Keratinocyte (primary cell): ENCODE results near the gene SNCB. TPM values are rescaled to one million over a fixed set of nuclear protein-coding genes. Genes with fewer than 3 reads are reported as not detected.

Experiments used
- DNase-seq: peaks from one replicate; pipeline ENCODE4 v3.0.0-alpha.2; 2011; ENCODE audit warnings: low read depth, missing footprints, low spot score
- FAIRE-seq: peaks from 2 replicates; lab custom pipeline; 2011; peaks lifted over from hg19 to GRCh38; lab: Jason Lieb, UNC
- H2AFZ ChIP-seq: 2 replicates; pipeline ENCODE4 v1.6.0; 2012; ENCODE audit warnings: low read length, control low read depth, inconsistent platforms; ENCODE audit not compliant: control insufficient read depth
- H3K27ac ChIP-seq: 2 replicates; pipeline ENCODE4 v1.5.1; 2011; ENCODE audit warnings: low read length; ENCODE audit not compliant: control insufficient read depth, insufficient read depth
- H3K27me3 ChIP-seq: 3 replicates; pipeline ENCODE4 v1.6.0; 2011; ENCODE audit warnings: low read length; ENCODE audit not compliant: control insufficient read depth, insufficient read depth; ENCODE audit errors: extremely low read depth
- H3K36me3 ChIP-seq, 2 experiments: 2 replicates in 1 of 2; 3 replicates in 1 of 2; pipeline ENCODE4 v1.5.1; 2011; ENCODE audit warnings: low read length in 2 of 2, mild to moderate bottlenecking in 1 of 2; ENCODE audit not compliant: control insufficient read depth in 2 of 2, insufficient read depth in 2 of 2; ENCODE audit errors: extremely low read depth in 1 of 2
- H3K4me1 ChIP-seq: 3 replicates; pipeline ENCODE4 v1.5.1; 2011; ENCODE audit warnings: low read length; ENCODE audit not compliant: control insufficient read depth, insufficient read depth; ENCODE audit errors: extremely low read depth
- H3K4me2 ChIP-seq: 3 replicates; pipeline ENCODE4 v1.6.0; 2011; ENCODE audit warnings: low read depth, low read length; ENCODE audit not compliant: control insufficient read depth, insufficient read depth; ENCODE audit errors: extremely low read depth
- H3K4me3 ChIP-seq, 3 experiments: fragments of 200-600 bp in 1 of 3; sonication (generic) in 1 of 3; 2 replicates in 2 of 3; 3 replicates in 1 of 3; pipeline ENCODE4 v1.5.1; 2011 to 2016; ENCODE audit warnings: low read length in 3 of 3, mild to moderate bottlenecking in 3 of 3, control low read depth in 2 of 3, inconsistent platforms in 1 of 3, low read depth in 1 of 3, mixed read lengths in 1 of 3, mixed run types in 1 of 3, moderate library complexity in 1 of 3; ENCODE audit not compliant: control insufficient read depth in 2 of 3, insufficient read depth in 2 of 3; ENCODE audit errors: extremely low read depth in 1 of 3
- H3K79me2 ChIP-seq: 2 replicates; pipeline ENCODE4 v1.6.0; 2012; ENCODE audit warnings: low read length; ENCODE audit not compliant: control insufficient read depth, insufficient read depth
- H3K9ac ChIP-seq: 3 replicates; pipeline ENCODE4 v1.6.0; 2011; ENCODE audit warnings: low read length; ENCODE audit not compliant: control insufficient read depth, insufficient read depth; ENCODE audit errors: extremely low read depth
- H3K9me1 ChIP-seq: 3 replicates; pipeline ENCODE4 v1.6.0; 2011; ENCODE audit warnings: low read length; ENCODE audit not compliant: control insufficient read depth, insufficient read depth; ENCODE audit errors: extremely low read depth
- H3K9me3 ChIP-seq: 2 replicates; pipeline ENCODE4 v1.5.1; 2012; ENCODE audit warnings: low read depth, low read length; ENCODE audit not compliant: control insufficient read depth
- H4K20me1 ChIP-seq: 3 replicates; pipeline ENCODE4 v1.6.0; 2011; ENCODE audit warnings: low read length; ENCODE audit not compliant: control insufficient read depth, insufficient read depth; ENCODE audit errors: extremely low read depth
- EZH2 ChIP-seq: IDR thresholded peaks from one replicate; pipeline ENCODE4 v1.6.1; 2012; ENCODE audit warnings: inconsistent platforms, mild to moderate bottlenecking, low read length, moderate library complexity
- dilution Hi-C: fragments of 300-500 bp; cut with MboI; formaldehyde crosslinking; loops from one replicate; pipeline ENCODE4 v1.7.0; 2020; ENCODE audit warnings: low sequenced_read_pairs; ENCODE audit not compliant: extremely low pct_ligation_motif_present
- polyA plus RNA-seq, 5 experiments: library from polyadenylated mRNA; depleted of rRNA in 3 of 5; stranded (reverse) in 3 of 5; stranded (forward) in 1 of 5; unstranded in 1 of 5; fragments of >200 nt; gene quantifications; 1 replicate in 1 of 5; 2 replicates in 3 of 5; 3 replicates in 1 of 5; pipeline versions ENCODE4 v1.2.1 to v1.2.3, GENCODE V29; 2011 to 2012; ENCODE audit warnings: missing spikeins in 2 of 5, low read depth in 1 of 5, low replicate concordance in 1 of 5
- TF ChIP-seq, protein P1 (sequence below), 3 experiments: IDR thresholded peaks in 1 of 3; conservative IDR thresholded peaks in 1 of 3; optimal IDR thresholded peaks in 1 of 3; 2 replicates in 2 of 3; 3 replicates in 1 of 3; pipeline versions ENCODE3 to v1.5.1; 2011; ENCODE audit warnings: low read length in 3 of 3, mild to moderate bottlenecking in 3 of 3, moderate library complexity in 2 of 3, control low read depth in 1 of 3, inconsistent platforms in 1 of 3; ENCODE audit not compliant: insufficient read depth in 2 of 3; ENCODE audit errors: extremely low read depth in 1 of 3

SNCB gene
- polyA plus RNA-seq, 1 donor (not counting 4 experiments of a cell fraction or from before 2014, with no cell fraction given) = 0.69 TPM

DNA sequence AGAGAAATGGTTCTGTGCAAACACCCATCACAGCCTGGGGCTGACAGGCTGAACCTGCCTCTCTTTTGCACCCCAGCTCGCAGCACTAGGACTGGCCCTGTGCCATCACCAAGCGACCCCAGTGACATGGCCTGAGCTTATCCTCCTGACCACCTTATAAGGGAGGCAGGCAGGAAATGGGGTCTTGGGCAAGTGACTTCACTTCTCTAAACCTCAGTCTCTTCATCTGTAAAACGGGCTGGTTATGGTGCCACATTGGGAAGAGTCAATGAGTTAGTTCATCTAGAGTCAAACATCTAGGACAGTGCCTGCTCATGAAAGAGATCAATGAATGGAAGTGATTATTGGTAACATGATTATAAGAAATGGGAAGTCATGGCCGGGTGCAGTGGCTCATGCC lies 6.2 kb downstream of the SNCB start:
- Histone ChIP-seq H3K9me3 (no peaks in the 10 kb centered on the region), H4K20me1 (peaks cover 4% of the 10 kb centered on the region), H3K4me2 (no peak overlapping the region), H3K4me3 (no peak overlapping the region), H3K4me1 (peaks cover 46% of the 10 kb centered on the region), H3K27ac (no peak overlapping the region), H3K9ac (no peak overlapping the region), H3K79me2 (no peaks in the 10 kb centered on the region), H3K27me3 (peaks cover 17% of the 10 kb centered on the region), H2AFZ (no peak overlapping the region), H3K36me3 (no peaks in the 10 kb centered on the region), H3K9me1 (no peaks in the 10 kb centered on the region)
- FAIRE-seq = no peak
- DNase-seq = no peak
- TF ChIP-seq, protein P1, sequence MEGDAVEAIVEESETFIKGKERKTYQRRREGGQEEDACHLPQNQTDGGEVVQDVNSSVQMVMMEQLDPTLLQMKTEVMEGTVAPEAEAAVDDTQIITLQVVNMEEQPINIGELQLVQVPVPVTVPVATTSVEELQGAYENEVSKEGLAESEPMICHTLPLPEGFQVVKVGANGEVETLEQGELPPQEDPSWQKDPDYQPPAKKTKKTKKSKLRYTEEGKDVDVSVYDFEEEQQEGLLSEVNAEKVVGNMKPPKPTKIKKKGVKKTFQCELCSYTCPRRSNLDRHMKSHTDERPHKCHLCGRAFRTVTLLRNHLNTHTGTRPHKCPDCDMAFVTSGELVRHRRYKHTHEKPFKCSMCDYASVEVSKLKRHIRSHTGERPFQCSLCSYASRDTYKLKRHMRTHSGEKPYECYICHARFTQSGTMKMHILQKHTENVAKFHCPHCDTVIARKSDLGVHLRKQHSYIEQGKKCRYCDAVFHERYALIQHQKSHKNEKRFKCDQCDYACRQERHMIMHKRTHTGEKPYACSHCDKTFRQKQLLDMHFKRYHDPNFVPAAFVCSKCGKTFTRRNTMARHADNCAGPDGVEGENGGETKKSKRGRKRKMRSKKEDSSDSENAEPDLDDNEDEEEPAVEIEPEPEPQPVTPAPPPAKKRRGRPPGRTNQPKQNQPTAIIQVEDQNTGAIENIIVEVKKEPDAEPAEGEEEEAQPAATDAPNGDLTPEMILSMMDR (optimal IDR thresholded peaks at IDR 0.05 in 1 of 3, IDR thresholded peaks at IDR 0.05 in 1 of 3, conservative IDR thresholded peaks at IDR 0.05 in 1 of 3; ENCODE audit: extremely low read depth in 1 of 3, insufficient read depth in 2 of 3, low read length in 3 of 3) = no peak
- no peak for TF ChIP-seq EZH2
- dilution Hi-C loops = no loop called here

DNA sequence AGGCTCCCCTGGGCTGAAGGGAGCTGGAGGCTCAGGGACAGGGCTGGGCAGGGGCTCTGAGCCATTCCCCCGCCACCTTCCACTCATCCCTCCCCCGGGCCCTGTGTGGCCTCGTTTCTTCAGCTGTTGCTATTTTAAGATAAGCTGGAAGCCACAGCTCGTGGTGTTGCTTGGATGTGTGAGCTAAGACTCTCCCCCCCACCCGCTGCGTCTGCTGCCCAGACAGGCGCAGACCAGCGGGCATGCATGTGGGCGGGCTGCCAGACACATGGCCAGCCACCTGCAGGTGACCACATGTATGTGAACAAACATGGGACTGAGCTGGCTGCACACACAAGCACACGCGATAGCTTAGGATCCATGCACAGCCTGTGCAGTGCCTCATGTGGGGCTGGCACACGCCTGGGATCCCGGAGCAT lies 8.7 kb downstream of the SNCB start:
- Histone ChIP-seq H3K9me3 (no peaks in the 10 kb centered on the region), H2AFZ (no peak overlapping the region), H3K27ac (no peak overlapping the region), H4K20me1 (peaks cover 4% of the 10 kb centered on the region), H3K4me3 (no peak overlapping the region), H3K36me3 (no peaks in the 10 kb centered on the region), H3K79me2 (no peaks in the 10 kb centered on the region), H3K27me3 (peaks cover 25% of the 10 kb centered on the region), H3K4me2 (no peak overlapping the region), H3K9ac (no peak overlapping the region), H3K4me1 (peaks cover 23% of the 10 kb centered on the region), H3K9me1 (no peaks in the 10 kb centered on the region)
- TF ChIP-seq EZH2 = no peak
- TF ChIP-seq, protein P1 (optimal IDR thresholded peaks at IDR 0.05 in 1 of 3, IDR thresholded peaks at IDR 0.05 in 1 of 3, conservative IDR thresholded peaks at IDR 0.05 in 1 of 3; ENCODE audit: extremely low read depth in 1 of 3, insufficient read depth in 2 of 3, low read length in 3 of 3) = no peak
- no peak for FAIRE-seq
- no peak for DNase-seq
- dilution Hi-C loops = no loop called here
